Measurements from ENCODE around the gene FAM161B. TPM values are rescaled to one million over a fixed set of nuclear protein-coding genes. Genes with fewer than 3 reads are reported as not detected.

The FAM161B gene
- polyA plus RNA-seq, 2 of the 4 experiments (the other 2 are of a cell fraction): 1.6 TPM

DNA sequence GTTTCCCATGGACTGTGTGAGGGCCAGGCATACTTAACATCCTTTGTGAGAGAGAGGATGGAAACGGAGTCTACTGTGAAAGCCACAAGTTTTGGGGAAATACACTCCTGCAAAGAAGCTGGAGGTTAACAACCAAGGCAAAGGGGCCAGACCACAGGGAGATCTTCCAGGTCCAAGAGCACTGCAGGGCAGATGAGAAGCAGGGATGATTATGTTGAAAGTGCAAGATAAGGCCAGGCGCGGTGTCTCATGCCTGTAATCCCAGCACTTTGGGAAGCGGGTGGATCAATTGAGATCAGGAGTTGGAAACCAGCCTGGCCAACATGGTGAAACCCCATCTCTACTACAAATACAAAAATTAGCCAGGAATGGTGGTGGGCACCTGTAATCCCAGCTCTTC, 15.3 kb upstream of the FAM161B start:
- H3K4me2 ChIP-seq: no peak overlapping the region
- WGBS (ENCODE audit: missing lambda C conversion rate): 92% methylated on average over 4 of the region's 4 CpGs
- ChIA-PET CTCF (interaction anchor here (0.7 to 0.9 kb wide), 2 partner anchors 10 to 11 kb away, joined by 3 to 4 read pairs; no protein-coding TSS in a partner anchor), POLR2A (no interaction called here)
- H3K9me3 ChIP-seq: no peaks in the 10 kb centered on the region
- FAIRE-seq (no peak), DNase-seq (ENCODE audit: low read depth in 1 of 2, low spot score in 1 of 2) (no peak), ATAC-seq (no peak)
- H3K4me1 ChIP-seq: no peaks in the 10 kb centered on the region
- no peak overlapping the region for H3K27ac ChIP-seq
- H3K4me3 ChIP-seq: no peak overlapping the region
- TF ChIP-seq CBX2 (IDR thresholded peaks at IDR 0.05; ENCODE audit: borderline replicate concordance, low read depth) (no peak), FOSB (CRISPR knock-in tag; IDR thresholded peaks at IDR 0.05) (no peak)

DNA sequence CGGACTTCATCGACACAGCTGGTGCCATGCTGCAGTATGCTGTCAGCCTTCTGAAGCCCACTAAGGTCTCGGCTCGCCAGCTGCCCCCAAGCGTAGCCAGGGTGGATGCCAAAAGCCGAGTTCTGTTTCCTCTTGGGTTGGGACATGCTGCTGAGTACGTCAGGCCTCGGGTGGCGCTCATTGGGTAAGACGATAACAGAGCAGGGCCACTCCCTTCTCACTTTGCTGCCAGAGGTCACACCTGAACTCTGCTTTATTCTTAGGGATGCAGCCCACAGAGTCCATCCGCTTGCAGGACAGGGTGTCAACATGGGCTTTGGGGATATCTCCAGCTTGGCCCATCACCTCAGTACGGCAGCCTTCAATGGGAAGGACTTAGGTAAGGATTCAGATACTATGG, 11.3 kb upstream of the FAM161B start:
- Histone ChIP-seq H3K4me2 (no peak overlapping the region), H3K27ac (no peak overlapping the region), H3K9me3 (no peaks in the 10 kb centered on the region), H3K4me1 (no peaks in the 10 kb centered on the region), H3K4me3 (no peak overlapping the region)
- no peak for TF ChIP-seq HEYL (CRISPR knock-in tag; IDR thresholded peaks at IDR 0.05)
- TF ChIP-seq SREBF2 (IDR thresholded peaks at IDR 0.05): no peak
- no peak for TF ChIP-seq ZFP36 (IDR thresholded peaks at IDR 0.05; ENCODE audit: borderline replicate concordance, partially characterized antibody)
- TF ChIP-seq, protein P1, sequence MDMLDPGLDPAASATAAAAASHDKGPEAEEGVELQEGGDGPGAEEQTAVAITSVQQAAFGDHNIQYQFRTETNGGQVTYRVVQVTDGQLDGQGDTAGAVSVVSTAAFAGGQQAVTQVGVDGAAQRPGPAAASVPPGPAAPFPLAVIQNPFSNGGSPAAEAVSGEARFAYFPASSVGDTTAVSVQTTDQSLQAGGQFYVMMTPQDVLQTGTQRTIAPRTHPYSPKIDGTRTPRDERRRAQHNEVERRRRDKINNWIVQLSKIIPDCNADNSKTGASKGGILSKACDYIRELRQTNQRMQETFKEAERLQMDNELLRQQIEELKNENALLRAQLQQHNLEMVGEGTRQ (IDR thresholded peaks at IDR 0.05): no peak
- no peak for TF ChIP-seq KDM1A (IDR thresholded peaks at IDR 0.05; ENCODE audit: low read depth)
- no peak for TF ChIP-seq TFCP2L1 (CRISPR knock-in tag; IDR thresholded peaks at IDR 0.05)
- no peak for TF ChIP-seq ZNF302 (CRISPR knock-in tag; IDR thresholded peaks at IDR 0.05)
- TF ChIP-seq RAD21 (conservative IDR thresholded peaks at IDR 0.05 in 1 of 2, IDR thresholded peaks at IDR 0.05 in 1 of 2): no peak
- TF ChIP-seq FOSL2 (IDR thresholded peaks at IDR 0.05): no peak
- TF ChIP-seq FOSL2 (CRISPR knock-in tag; IDR thresholded peaks at IDR 0.05): no peak
- TF ChIP-seq GATA3 (IDR thresholded peaks at IDR 0.05; ENCODE audit: borderline replicate concordance): no peak
- TF ChIP-seq KDM5A (IDR thresholded peaks at IDR 0.05): no peak
- TF ChIP-seq, protein P2, sequence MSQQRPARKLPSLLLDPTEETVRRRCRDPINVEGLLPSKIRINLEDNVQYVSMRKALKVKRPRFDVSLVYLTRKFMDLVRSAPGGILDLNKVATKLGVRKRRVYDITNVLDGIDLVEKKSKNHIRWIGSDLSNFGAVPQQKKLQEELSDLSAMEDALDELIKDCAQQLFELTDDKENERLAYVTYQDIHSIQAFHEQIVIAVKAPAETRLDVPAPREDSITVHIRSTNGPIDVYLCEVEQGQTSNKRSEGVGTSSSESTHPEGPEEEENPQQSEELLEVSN (IDR thresholded peaks at IDR 0.05; ENCODE audit: borderline replicate concordance, low read depth): no peak
- no peak for TF ChIP-seq EHMT2 (IDR thresholded peaks at IDR 0.05; ENCODE audit: low read depth)
- TF ChIP-seq EP300 (IDR thresholded peaks at IDR 0.05): no peak
- TF ChIP-seq MAFK (IDR thresholded peaks at IDR 0.05; ENCODE audit: partially characterized antibody): no peak
- ChIA-PET POLR2A (no interaction called here), CTCF (interaction anchor here (0.5 kb wide), 1 partner anchor 86 kb away, joined by 4 read pairs; no protein-coding TSS in a partner anchor)
- WGBS (ENCODE audit: missing lambda C conversion rate): 96% methylated on average over 12 of the region's 12 CpGs
- ATAC-seq (no peak), DNase-seq (ENCODE audit: low read depth in 1 of 2, low spot score in 1 of 2) (no peak), FAIRE-seq (no peak)

DNA sequence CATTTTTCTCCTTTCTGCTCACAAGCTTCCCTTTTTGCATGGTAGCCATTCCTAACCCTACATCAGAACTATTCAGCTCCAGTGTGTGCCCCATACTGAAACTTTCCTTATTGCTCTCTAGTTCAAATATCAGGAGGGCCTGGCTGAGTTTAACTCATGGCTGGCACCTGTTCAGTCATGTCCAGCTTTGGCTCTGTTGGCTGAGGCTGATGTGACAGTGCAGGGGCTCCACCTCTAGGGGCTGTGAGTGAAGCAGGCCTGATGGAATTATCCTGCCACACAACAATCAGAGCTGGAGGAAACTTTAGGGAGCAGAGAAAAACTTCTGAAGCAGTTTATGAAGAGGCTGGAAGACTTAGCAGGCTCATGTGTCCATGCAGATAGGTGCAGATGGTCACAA, 8.7 kb upstream of the FAM161B start:
- TF ChIP-seq SREBF2 (IDR thresholded peaks at IDR 0.05): no peak
- TF ChIP-seq, protein P3, sequence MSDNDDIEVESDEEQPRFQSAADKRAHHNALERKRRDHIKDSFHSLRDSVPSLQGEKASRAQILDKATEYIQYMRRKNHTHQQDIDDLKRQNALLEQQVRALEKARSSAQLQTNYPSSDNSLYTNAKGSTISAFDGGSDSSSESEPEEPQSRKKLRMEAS (IDR thresholded peaks at IDR 0.05): no peak
- TF ChIP-seq, protein P4, sequence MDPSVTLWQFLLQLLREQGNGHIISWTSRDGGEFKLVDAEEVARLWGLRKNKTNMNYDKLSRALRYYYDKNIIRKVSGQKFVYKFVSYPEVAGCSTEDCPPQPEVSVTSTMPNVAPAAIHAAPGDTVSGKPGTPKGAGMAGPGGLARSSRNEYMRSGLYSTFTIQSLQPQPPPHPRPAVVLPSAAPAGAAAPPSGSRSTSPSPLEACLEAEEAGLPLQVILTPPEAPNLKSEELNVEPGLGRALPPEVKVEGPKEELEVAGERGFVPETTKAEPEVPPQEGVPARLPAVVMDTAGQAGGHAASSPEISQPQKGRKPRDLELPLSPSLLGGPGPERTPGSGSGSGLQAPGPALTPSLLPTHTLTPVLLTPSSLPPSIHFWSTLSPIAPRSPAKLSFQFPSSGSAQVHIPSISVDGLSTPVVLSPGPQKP (IDR thresholded peaks at IDR 0.05; ENCODE audit: low read depth, low read length): no peak
- TF ChIP-seq ZSCAN20 (CRISPR knock-in tag; IDR thresholded peaks at IDR 0.05): no peak
- no peak for TF ChIP-seq JUNB (IDR thresholded peaks at IDR 0.05)
- TF ChIP-seq KDM5A (IDR thresholded peaks at IDR 0.05): no peak
- TF ChIP-seq ESRRA (IDR thresholded peaks at IDR 0.05; ENCODE audit: borderline replicate concordance, low read length): no peak
- TF ChIP-seq RNF2 (IDR thresholded peaks at IDR 0.05; ENCODE audit: borderline replicate concordance, low read depth): no peak
- no peak for TF ChIP-seq EHMT2 (IDR thresholded peaks at IDR 0.05; ENCODE audit: low read depth)
- no peak for TF ChIP-seq NR3C1 (IDR thresholded peaks at IDR 0.05)
- no peak for TF ChIP-seq RARB (CRISPR knock-in tag; IDR thresholded peaks at IDR 0.05)
- TF ChIP-seq EHF (CRISPR knock-in tag; IDR thresholded peaks at IDR 0.05): no peak
- CTCF ChIA-PET: interaction anchor here (1.1 to 2.3 kb wide), 2 partner anchors 9 to 11 kb away, joined by 6 to 8 read pairs; partner anchors contain the start of genes COQ6 and FAM161B
- FAIRE-seq: no peak
- H3K9me3 ChIP-seq: no peaks in the 10 kb centered on the region
- no peak overlapping the region for H3K4me3 ChIP-seq
- no peak for DNase-seq (ENCODE audit: low read depth in 1 of 2, low spot score in 1 of 2)
- no peaks in the 10 kb centered on the region for H3K4me1 ChIP-seq
- ATAC-seq: peak in 1 of 2 experiments; percentile 73; a peak in 3 of 6 replicates
- H3K27ac ChIP-seq: no peak overlapping the region
- H3K4me2 ChIP-seq: no peak overlapping the region
- POLR2A ChIA-PET: interaction anchor here (1.3 kb wide), 1 partner anchor 9 kb away, joined by 6 read pairs; the partner anchor contains the start of gene FAM161B

All from A549 (cell line).